Limb (tissue), 2 donors: ENCODE data around the gene DHFR.
"Not testable (repeated sequence)": the region's sequence is repeated elsewhere in the genome, so short reads cannot be mapped to it uniquely, and the experiment has no call there.

Experiments used
- DNase-seq, 2 donors: peaks; one replicate each; pipeline ENCODE4 v3.0.0-alpha.2; 2016; ENCODE audit errors: extremely low spot score in 2 of 2

The DHFR gene

GRCh38 chr5:80654391-80655230 lies at the start of gene DHFR, which contains the start of gene MSH3:
Gene DHFR, minus strand, starts transcription at chr5:80654983. Its CDS starts 494 bp downstream, at chr5:80654489.
Gene MSH3, plus strand, starts transcription at chr5:80654652. Its CDS starts 76 bp downstream, at chr5:80654728.
- peak; percentile 89 to 93 for DNase-seq

- no peak for DNase-seq
Measured at GRCh38 chr5:80704221-80704620, 49.4 kb upstream of the DHFR start.

- DNase-seq: no peak
Measured at GRCh38 chr5:80703747-80704146, 49.0 kb upstream of the DHFR start.

GRCh38 chr5:80703291-80703690 lies 48.5 kb upstream of the DHFR start:
- no peak for DNase-seq

- DNase-seq: no peak
Measured at GRCh38 chr5:80701597-80701996, 46.8 kb upstream of the DHFR start.

- DNase-seq: no peak
Measured at GRCh38 chr5:80698369-80698768, 43.6 kb upstream of the DHFR start.

GRCh38 chr5:80697100-80697499 lies 42.3 kb upstream of the DHFR start:
- DNase-seq: no peak

- no peak for DNase-seq
Measured at GRCh38 chr5:80696450-80696849, 41.7 kb upstream of the DHFR start.

- no peak for DNase-seq
Measured at GRCh38 chr5:80695666-80696065, 40.9 kb upstream of the DHFR start.

- DNase-seq: no peak
Measured at GRCh38 chr5:80689627-80690026, 34.8 kb upstream of the DHFR start.

- no peak for DNase-seq
Measured at GRCh38 chr5:80688648-80689420, 34.1 kb upstream of the DHFR start.

GRCh38 chr5:80686757-80687156 lies 32.0 kb upstream of the DHFR start:
- peak in 1 of 2 donors; percentile 43 for DNase-seq

GRCh38 chr5:80676706-80677105 lies 21.9 kb upstream of the DHFR start:
- peak in 1 of 2 donors; percentile 11 for DNase-seq

GRCh38 chr5:80672140-80672736 lies 17.5 kb upstream of the DHFR start:
- peak; percentile 55 to 72 for DNase-seq

- no peak for DNase-seq
Measured at GRCh38 chr5:80668016-80668969, 13.5 kb upstream of the DHFR start.

- DNase-seq: no peak
Measured at GRCh38 chr5:80667384-80667783, 12.6 kb upstream of the DHFR start.

GRCh38 chr5:80665057-80665456 lies 10.3 kb upstream of the DHFR start:
- DNase-seq: no peak

- no peak for DNase-seq
Measured at GRCh38 chr5:80662108-80662507, 7.3 kb upstream of the DHFR start.

- DNase-seq: not testable (repeated sequence)
Measured at GRCh38 chr5:80660661-80661060, 5.9 kb upstream of the DHFR start.

GRCh38 chr5:80659106-80659505 lies 4.3 kb upstream of the DHFR start:
- DNase-seq: no peak

GRCh38 chr5:80656425-80656824 lies 1.6 kb upstream of the DHFR start:
- no peak for DNase-seq
